ENCODE measurements around the gene IRX6. TPM values are rescaled to one million over a fixed set of nuclear protein-coding genes. Genes with fewer than 3 reads are reported as not detected.

Gene IRX6
- total and polyA plus RNA-seq, 2 donors (not counting 3 experiments of a cell fraction or from before 2014, with no cell fraction given) = not detected

GRCh38 chr16:55372792-55373488 lies 48.9 kb downstream of the IRX6 start:
- FAIRE-seq (no peak), DNase-seq (ENCODE audit: low read depth, low spot score) (no peak)
- H3K9me3 ChIP-seq (replicated peaks; ENCODE audit: control insufficient read depth, insufficient read depth, low read length) = no peaks in the 10 kb centered on the region
- no peak overlapping the region for H2AFZ ChIP-seq (ENCODE audit: low read depth, low read length)
- no peak overlapping the region for H3K4me2 ChIP-seq (ENCODE audit: insufficient read depth, low read length)
- dilution Hi-C loops (cut with MboI; ENCODE audit: extremely low pct_ligation_motif_present, low sequenced_read_pairs) = no loop called here
- H4K20me1 ChIP-seq (replicated peaks; ENCODE audit: control insufficient read depth, extremely low read depth, insufficient read depth, low read length) = no peaks in the 10 kb centered on the region
- ChIA-PET POLR2A (no interaction called here), CTCF (interaction anchor here (1.1 to 1.2 kb wide), 2 partner anchors 14 to 20 kb away, joined by 3 to 4 read pairs; no protein-coding TSS in a partner anchor)
- TF ChIP-seq MAX (IDR thresholded peaks at IDR 0.05; ENCODE audit: insufficient read depth, insufficient read length) (no peak), EZH2 (IDR thresholded peaks at IDR 0.05; ENCODE audit: borderline replicate concordance, low read depth, low read length, severe bottlenecking) (no peak), JUN (IDR thresholded peaks at IDR 0.05; ENCODE audit: borderline replicate concordance, insufficient read depth, insufficient read length, low read depth) (no peak), POLR2AphosphoS5 (IDR thresholded peaks at IDR 0.05; ENCODE audit: insufficient read depth, low read depth, low read length) (no peak), FOS (IDR thresholded peaks at IDR 0.05; ENCODE audit: borderline replicate concordance, insufficient read depth, low read length) (no peak), MYC (IDR thresholded peaks at IDR 0.05; ENCODE audit: low read depth, low read length) (no peak), GATA2 (IDR thresholded peaks at IDR 0.05; ENCODE audit: insufficient read depth, insufficient read length, low read depth, low read length) (no peak), CTCF (IDR thresholded peaks at IDR 0.05; ENCODE audit: extremely low read depth in 1 of 2, insufficient read depth in 1 of 2, low read depth in 1 of 2, low read length in 2 of 2) (no peak), POLR2A (IDR thresholded peaks at IDR 0.05; ENCODE audit: low read depth, low read length) (no peak)
- no peaks in the 10 kb centered on the region for H3K79me2 ChIP-seq (ENCODE audit: control insufficient read depth, insufficient read depth, low read length)
- no peaks in the 10 kb centered on the region for H3K36me3 ChIP-seq (ENCODE audit: control insufficient read depth in 2 of 2, extremely low read depth in 1 of 2, insufficient read depth in 2 of 2, low read length in 2 of 2)
- H3K27me3 ChIP-seq (ENCODE audit: control insufficient read depth in 2 of 2, insufficient read depth in 2 of 2, low read length in 2 of 2) = peaks cover 15 to 19% of the 10 kb centered on the region in 2 experiments
- intact Hi-C loops (cut with micrococcal nuclease) = no loop called here
- H3K4me1 ChIP-seq (ENCODE audit: control insufficient read depth, extremely low read depth, insufficient read depth, low read length) = no peaks in the 10 kb centered on the region
- H3K9ac ChIP-seq (replicated peaks; ENCODE audit: extremely low read depth, insufficient read depth, low read length) = no peak overlapping the region
- no peaks in the 10 kb centered on the region for H3K9me1 ChIP-seq (replicated peaks; ENCODE audit: control insufficient read depth, extremely low read depth, insufficient read depth, low read length)
- no TSS peak for BruUV-seq (replicated peaks)
- no peak overlapping the region for H3K4me3 ChIP-seq (replicated peaks in 1 of 3; ENCODE audit: insufficient read depth in 1 of 3, low read depth in 1 of 3, low read length in 3 of 3)
- H3K27ac ChIP-seq (ENCODE audit: insufficient read depth, low read depth, low read length) = no peak overlapping the region

All from endothelial cell of umbilical vein (primary cell).